ENCODE data around the gene UBE3A. TPM values are rescaled to one million over a fixed set of nuclear protein-coding genes. Genes with fewer than 3 reads are reported as not detected.

Gene UBE3A
- total and polyA plus RNA-seq, 2 donors (not counting 1 experiment from before 2014, with no cell fraction given) = 13.4 to 135 TPM

DNA sequence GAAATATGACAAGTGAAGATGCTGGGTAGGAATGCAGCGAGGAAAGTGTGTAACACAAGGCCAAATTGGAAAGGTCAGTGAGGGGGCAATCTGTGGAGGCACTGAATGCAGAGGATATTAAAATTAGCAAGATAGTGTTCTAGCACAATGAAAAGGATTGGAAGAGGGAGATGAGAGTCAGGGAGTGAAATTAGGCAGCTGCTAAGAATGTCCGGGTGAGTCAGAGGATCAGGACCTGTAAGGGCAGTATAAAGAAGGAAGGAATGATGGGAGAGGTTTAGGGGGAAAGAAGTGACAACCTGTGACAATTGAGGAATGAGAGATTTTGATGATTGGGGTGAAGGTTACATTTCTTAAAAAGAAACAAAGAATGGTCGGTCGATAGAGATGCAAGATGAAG is 103.5 kb downstream of the UBE3A start:
- intact Hi-C loops (cut with micrococcal nuclease) = no loop called here
- CTCF ChIA-PET = no interaction called here
- peaks cover 10% of the 10 kb centered on the region for H3K4me1 Mint-ChIP-seq
- no peaks in the 10 kb centered on the region for H3K79me2 ChIP-seq (ENCODE audit: control insufficient read depth, insufficient read depth, low read length)
- H3K27ac ChIP-seq (ENCODE audit: low read length in 2 of 2) = no peak overlapping the region
- DNase-seq (no peak), ATAC-seq (ENCODE audit: low read depth) (no peak)
- no peaks in the 10 kb centered on the region for H3K27me3 Mint-ChIP-seq
- H3K9ac ChIP-seq (ENCODE audit: low read length) = no peak overlapping the region
- no peak overlapping the region for H2AFZ ChIP-seq (ENCODE audit: insufficient read depth, low read depth, low read length, poor library complexity, severe bottlenecking)
- no peaks in the 10 kb centered on the region for H3K27me3 ChIP-seq (replicated peaks in 1 of 4; ENCODE audit: control extremely low read depth in 1 of 4, control insufficient read depth in 3 of 4, insufficient read depth in 4 of 4, low read length in 3 of 4)
- peaks cover under 1% of the 10 kb centered on the region in 2 donors for H3K4me1 ChIP-seq (ENCODE audit: control insufficient read depth in 2 of 2, insufficient read depth in 2 of 2, low read length in 2 of 2)
- H4K20me1 ChIP-seq (ENCODE audit: control insufficient read depth, insufficient read depth, low read length, poor library complexity, severe bottlenecking) = no peaks in the 10 kb centered on the region
- no peak overlapping the region for H3K4me2 ChIP-seq (replicated peaks; ENCODE audit: low read depth, low read length, poor library complexity, severe bottlenecking)
- TF ChIP-seq, protein P1, sequence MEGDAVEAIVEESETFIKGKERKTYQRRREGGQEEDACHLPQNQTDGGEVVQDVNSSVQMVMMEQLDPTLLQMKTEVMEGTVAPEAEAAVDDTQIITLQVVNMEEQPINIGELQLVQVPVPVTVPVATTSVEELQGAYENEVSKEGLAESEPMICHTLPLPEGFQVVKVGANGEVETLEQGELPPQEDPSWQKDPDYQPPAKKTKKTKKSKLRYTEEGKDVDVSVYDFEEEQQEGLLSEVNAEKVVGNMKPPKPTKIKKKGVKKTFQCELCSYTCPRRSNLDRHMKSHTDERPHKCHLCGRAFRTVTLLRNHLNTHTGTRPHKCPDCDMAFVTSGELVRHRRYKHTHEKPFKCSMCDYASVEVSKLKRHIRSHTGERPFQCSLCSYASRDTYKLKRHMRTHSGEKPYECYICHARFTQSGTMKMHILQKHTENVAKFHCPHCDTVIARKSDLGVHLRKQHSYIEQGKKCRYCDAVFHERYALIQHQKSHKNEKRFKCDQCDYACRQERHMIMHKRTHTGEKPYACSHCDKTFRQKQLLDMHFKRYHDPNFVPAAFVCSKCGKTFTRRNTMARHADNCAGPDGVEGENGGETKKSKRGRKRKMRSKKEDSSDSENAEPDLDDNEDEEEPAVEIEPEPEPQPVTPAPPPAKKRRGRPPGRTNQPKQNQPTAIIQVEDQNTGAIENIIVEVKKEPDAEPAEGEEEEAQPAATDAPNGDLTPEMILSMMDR (IDR thresholded peaks at IDR 0.05) = no peak
- TF ChIP-seq EZH2 (IDR thresholded peaks at IDR 0.05; ENCODE audit: borderline replicate concordance, insufficient read depth, low read depth, low read length, poor library complexity, severe bottlenecking) = no peak
- WGBS (ENCODE audit: insufficient coverage) = 97% methylated on average over 4 of the region's 4 CpGs
- peaks cover 0 to 25% of the 10 kb centered on the region in 2 experiments for H3K36me3 ChIP-seq (replicated peaks in 1 of 2; ENCODE audit: control extremely low read depth in 1 of 2, control insufficient read depth in 1 of 2, extremely low read depth in 1 of 2, insufficient read depth in 2 of 2, low read length in 1 of 2)
- no peak overlapping the region for H3K27ac Mint-ChIP-seq
- POLR2A ChIA-PET = no interaction called here
- H3K4me3 Mint-ChIP-seq = no peak overlapping the region
- no peak overlapping the region for H3K4me3 ChIP-seq (ENCODE audit: control extremely low read depth in 1 of 5, extremely low read depth in 1 of 5, insufficient read depth in 1 of 5, low read depth in 2 of 5, low read length in 4 of 5)
- no peaks in the 10 kb centered on the region for H3K9me3 ChIP-seq (ENCODE audit: control extremely low read depth in 1 of 3, control insufficient read depth in 2 of 3, insufficient read depth in 1 of 3, low read length in 2 of 3)
- peaks cover 4% of the 10 kb centered on the region for H3K9me3 Mint-ChIP-seq (ENCODE audit: insufficient read depth)

DNA sequence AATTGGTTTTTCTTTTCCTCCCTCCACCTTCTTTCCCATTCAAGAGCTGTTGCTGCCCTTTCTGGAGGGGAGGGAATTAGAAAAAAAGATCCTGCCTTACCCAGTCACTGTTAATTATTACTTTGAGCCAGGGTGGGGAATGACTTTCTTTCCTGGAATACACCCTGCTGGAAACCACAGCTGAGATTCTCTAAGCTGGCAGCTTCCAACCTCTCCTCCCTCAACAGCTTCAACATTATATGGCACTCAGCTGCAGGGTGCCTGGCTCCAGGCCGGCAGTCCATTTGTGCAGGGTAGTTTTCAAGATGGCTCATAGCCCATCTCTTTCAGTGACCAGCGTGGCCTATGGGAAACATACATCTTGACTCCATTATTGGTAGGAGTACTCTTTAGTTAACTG is 105.8 kb downstream of the UBE3A start:
- TF ChIP-seq EZH2 (IDR thresholded peaks at IDR 0.05; ENCODE audit: borderline replicate concordance, insufficient read depth, low read depth, low read length, poor library complexity, severe bottlenecking) = no peak
- TF ChIP-seq, protein P1 (IDR thresholded peaks at IDR 0.05) = no peak
- Histone ChIP-seq H3K27me3 (replicated peaks in 1 of 4; ENCODE audit: control extremely low read depth in 1 of 4, control insufficient read depth in 3 of 4, insufficient read depth in 4 of 4, low read length in 3 of 4) (no peaks in the 10 kb centered on the region), H3K4me3 (ENCODE audit: control extremely low read depth in 1 of 5, extremely low read depth in 1 of 5, insufficient read depth in 1 of 5, low read depth in 2 of 5, low read length in 4 of 5) (no peak overlapping the region), H3K9me3 (ENCODE audit: control extremely low read depth in 1 of 3, control insufficient read depth in 2 of 3, insufficient read depth in 1 of 3, low read length in 2 of 3) (no peaks in the 10 kb centered on the region), H4K20me1 (ENCODE audit: control insufficient read depth, insufficient read depth, low read length, poor library complexity, severe bottlenecking) (no peaks in the 10 kb centered on the region), H3K4me2 (replicated peaks; ENCODE audit: low read depth, low read length, poor library complexity, severe bottlenecking) (no peak overlapping the region), H3K36me3 (replicated peaks in 1 of 2; ENCODE audit: control extremely low read depth in 1 of 2, control insufficient read depth in 1 of 2, extremely low read depth in 1 of 2, insufficient read depth in 2 of 2, low read length in 1 of 2) (peaks cover 0 to 8% of the 10 kb centered on the region in 2 experiments), H3K27ac (ENCODE audit: low read length in 2 of 2) (no peak overlapping the region), H3K9ac (ENCODE audit: low read length) (no peak overlapping the region), H3K4me1 (ENCODE audit: control insufficient read depth in 2 of 2, insufficient read depth in 2 of 2, low read length in 2 of 2) (peaks cover 8 to 15% of the 10 kb centered on the region in 2 donors), H2AFZ (ENCODE audit: insufficient read depth, low read depth, low read length, poor library complexity, severe bottlenecking) (no peak overlapping the region), H3K79me2 (ENCODE audit: control insufficient read depth, insufficient read depth, low read length) (no peaks in the 10 kb centered on the region)
- Mint-ChIP-seq H3K4me3 (no peak overlapping the region), H3K9me3 (ENCODE audit: insufficient read depth) (peaks cover 4% of the 10 kb centered on the region), H3K27ac (no peak overlapping the region), H3K27me3 (no peaks in the 10 kb centered on the region), H3K4me1 (peaks cover 21% of the 10 kb centered on the region)
- CTCF ChIA-PET = no interaction called here
- 100% methylated on average over 1 of the region's 2 CpGs for WGBS (ENCODE audit: insufficient coverage)
- ATAC-seq (ENCODE audit: low read depth) (no peak), DNase-seq (no peak)
- intact Hi-C loops (cut with micrococcal nuclease) = no loop called here
- POLR2A ChIA-PET = no interaction called here
